SH-SY5Y (cell line): ENCODE measurements around the gene PRKCD.

Experiments
- GATA2 ChIP-seq: IDR thresholded peaks from 2 replicates; pipeline ENCODE4 v1.6.1; 2011; ENCODE audit warnings: mild to moderate bottlenecking, low read depth, low read length
- GATA3 ChIP-seq: IDR thresholded peaks from 2 replicates; pipeline ENCODE4 v1.6.1; 2011; ENCODE audit warnings: low read depth, mild to moderate bottlenecking, low read length, moderate library complexity

DNA sequence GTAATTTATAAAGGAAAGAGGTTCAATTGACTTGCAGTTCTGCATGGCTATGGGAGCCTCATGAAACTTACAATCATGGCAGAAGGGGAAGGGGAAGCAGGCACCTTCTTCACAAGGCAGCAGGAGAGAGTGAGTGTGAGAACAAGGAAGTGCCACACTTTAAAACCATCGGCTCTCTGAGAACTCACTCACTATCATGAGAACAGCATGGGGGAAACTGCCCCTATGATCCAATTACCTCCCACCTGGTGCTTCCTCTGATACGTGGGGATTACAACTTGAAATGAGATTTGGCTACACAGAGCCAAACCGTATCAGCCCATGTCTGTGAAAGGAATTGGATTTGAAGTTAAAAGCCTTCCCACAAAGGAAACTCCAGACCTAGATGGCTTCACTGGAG, 55.7 kb downstream of the PRKCD start:
- TF ChIP-seq GATA2 (no peak), GATA3 (no peak)
